Measurements from ENCODE around the gene VAMP5. TPM values are rescaled to one million over a fixed set of nuclear protein-coding genes. Genes with fewer than 3 reads are reported as not detected.
"Not testable (repeated sequence)": the region's sequence is repeated elsewhere in the genome, so short reads cannot be mapped to it uniquely, and the experiment has no call there.

The VAMP5 gene
- total RNA-seq, 4 donors from 2014 or later, result 51.4 to 116 (median 85.0) TPM

- DNase-seq (ENCODE audit: low spot score) (no peak), ATAC-seq (ENCODE audit: low FRiP score) (no peak)
- TF ChIP-seq CTCF (IDR thresholded peaks at IDR 0.05), result no peak
These were observed 29.7 kb downstream of the VAMP5 start for GRCh38 chr2:85613717-85614515.

GRCh38 chr2:85614757-85615156 is 30.5 kb downstream of the VAMP5 start:
- ATAC-seq (ENCODE audit: low FRiP score); DNase-seq (ENCODE audit: low spot score): not testable (repeated sequence)

- no peak for ATAC-seq (ENCODE audit: low FRiP score)
- no peak for TF ChIP-seq CTCF (IDR thresholded peaks at IDR 0.05)
- no peak for DNase-seq (ENCODE audit: low spot score)
These were observed 31.1 kb downstream of the VAMP5 start for GRCh38 chr2:85615413-85615728.

GRCh38 chr2:85617723-85618122 is 33.5 kb downstream of the VAMP5 start:
- not testable (repeated sequence) for DNase-seq (ENCODE audit: low spot score); ATAC-seq (ENCODE audit: low FRiP score)

GRCh38 chr2:85619617-85620016 is 35.4 kb downstream of the VAMP5 start:
- no peak for TF ChIP-seq CTCF (IDR thresholded peaks at IDR 0.05)
- no peak for ATAC-seq (ENCODE audit: low FRiP score)
- no peak for DNase-seq (ENCODE audit: low spot score)

- DNase-seq (ENCODE audit: low spot score), result no peak
- TF ChIP-seq CTCF (IDR thresholded peaks at IDR 0.05), result no peak
- ATAC-seq (ENCODE audit: low FRiP score), result no peak
These were observed 37.1 kb downstream of the VAMP5 start for GRCh38 chr2:85621338-85621737.

- DNase-seq (ENCODE audit: low spot score) (no peak), ATAC-seq (ENCODE audit: low FRiP score) (no peak)
- no peak for TF ChIP-seq CTCF (IDR thresholded peaks at IDR 0.05)
These were observed 39.8 kb downstream of the VAMP5 start for GRCh38 chr2:85623991-85624390.

GRCh38 chr2:85628658-85629057 is 44.4 kb downstream of the VAMP5 start:
- no peak for TF ChIP-seq CTCF (IDR thresholded peaks at IDR 0.05)
- ATAC-seq (ENCODE audit: low FRiP score) (no peak), DNase-seq (ENCODE audit: low spot score) (no peak)
